ENCODE results near the gene LARGE1.

The LARGE1 gene

DNA sequence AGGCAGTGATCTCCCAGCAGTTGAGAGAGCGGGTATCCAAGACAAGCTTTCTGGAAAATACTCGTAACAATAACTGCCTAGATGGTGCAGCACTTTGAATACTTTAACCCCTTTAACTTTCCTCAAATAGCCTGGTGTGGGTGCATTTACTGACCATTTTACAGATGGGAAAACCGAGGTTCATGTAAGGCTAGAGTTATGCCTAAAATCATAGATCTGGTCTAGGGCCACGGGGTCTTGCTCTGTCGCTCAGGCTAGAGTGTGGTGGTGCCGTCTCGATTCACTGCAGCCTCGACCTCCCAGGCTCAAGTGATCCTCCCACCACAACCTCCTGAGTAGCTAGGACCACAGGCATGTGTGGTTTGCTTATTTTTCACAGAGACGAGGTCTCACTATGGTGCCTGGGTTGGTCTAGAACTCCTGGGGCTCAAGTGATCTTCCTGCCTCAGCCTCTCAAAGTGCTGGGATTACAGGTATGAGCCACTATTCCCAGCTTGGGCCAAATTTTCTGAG lies 592.9 kb downstream of the LARGE1 start:
- TF ChIP-seq, protein P1, sequence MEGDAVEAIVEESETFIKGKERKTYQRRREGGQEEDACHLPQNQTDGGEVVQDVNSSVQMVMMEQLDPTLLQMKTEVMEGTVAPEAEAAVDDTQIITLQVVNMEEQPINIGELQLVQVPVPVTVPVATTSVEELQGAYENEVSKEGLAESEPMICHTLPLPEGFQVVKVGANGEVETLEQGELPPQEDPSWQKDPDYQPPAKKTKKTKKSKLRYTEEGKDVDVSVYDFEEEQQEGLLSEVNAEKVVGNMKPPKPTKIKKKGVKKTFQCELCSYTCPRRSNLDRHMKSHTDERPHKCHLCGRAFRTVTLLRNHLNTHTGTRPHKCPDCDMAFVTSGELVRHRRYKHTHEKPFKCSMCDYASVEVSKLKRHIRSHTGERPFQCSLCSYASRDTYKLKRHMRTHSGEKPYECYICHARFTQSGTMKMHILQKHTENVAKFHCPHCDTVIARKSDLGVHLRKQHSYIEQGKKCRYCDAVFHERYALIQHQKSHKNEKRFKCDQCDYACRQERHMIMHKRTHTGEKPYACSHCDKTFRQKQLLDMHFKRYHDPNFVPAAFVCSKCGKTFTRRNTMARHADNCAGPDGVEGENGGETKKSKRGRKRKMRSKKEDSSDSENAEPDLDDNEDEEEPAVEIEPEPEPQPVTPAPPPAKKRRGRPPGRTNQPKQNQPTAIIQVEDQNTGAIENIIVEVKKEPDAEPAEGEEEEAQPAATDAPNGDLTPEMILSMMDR (IDR thresholded peaks at IDR 0.05): no peak

- TF ChIP-seq, protein P1 (IDR thresholded peaks at IDR 0.05): no peak
Measured at GRCh38 chr22:33326540-33327295, 593.6 kb downstream of the LARGE1 start.

- TF ChIP-seq, protein P1 (IDR thresholded peaks at IDR 0.05): no peak
Measured at GRCh38 chr22:33325232-33326004, 594.9 kb downstream of the LARGE1 start.

DNA sequence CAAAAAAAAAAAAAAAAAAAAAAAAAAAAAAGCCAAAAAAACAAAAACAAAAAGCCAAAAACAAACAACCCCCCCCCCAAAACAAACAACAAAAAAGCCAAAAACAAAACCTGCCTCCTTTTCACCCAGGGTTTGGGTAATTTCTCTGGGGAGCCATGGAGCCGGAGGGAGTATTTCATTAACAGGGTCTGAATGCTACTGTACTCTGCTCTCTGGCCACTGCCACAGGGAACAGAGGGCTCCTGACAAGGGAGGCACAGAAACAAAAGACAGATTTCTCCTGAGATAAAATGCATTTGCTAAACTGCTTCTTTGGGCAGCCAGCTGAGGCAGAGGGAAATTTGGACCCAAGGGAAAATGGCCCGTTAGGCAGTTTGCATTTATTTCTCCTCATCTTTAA lies 596.0 kb downstream of the LARGE1 start:
- TF ChIP-seq, protein P1 (IDR thresholded peaks at IDR 0.05): no peak

DNA sequence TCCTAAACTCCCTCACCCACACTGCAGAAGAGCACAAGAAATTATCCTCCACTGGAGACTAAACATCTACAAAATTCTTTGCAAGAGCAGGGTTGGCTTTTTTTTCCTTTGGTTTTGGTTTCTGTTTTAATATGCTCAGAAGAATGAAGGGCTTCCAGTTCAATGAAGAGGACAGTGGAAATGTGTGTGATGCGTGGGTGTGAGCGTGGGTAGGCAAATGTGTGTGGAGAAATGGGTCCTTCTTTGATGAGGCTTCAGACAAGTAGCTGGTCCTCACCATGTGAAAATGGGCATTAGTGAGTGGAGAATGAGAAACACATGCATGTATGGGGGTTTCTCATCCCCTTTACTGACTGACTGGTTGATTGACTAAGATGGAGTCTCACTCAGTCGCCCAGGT lies 598.8 kb downstream of the LARGE1 start:
- TF ChIP-seq, protein P1 (IDR thresholded peaks at IDR 0.05): no peak

GRCh38 chr22:33315954-33316353 lies 604.3 kb downstream of the LARGE1 start:
- TF ChIP-seq, protein P1 (IDR thresholded peaks at IDR 0.05): no peak

DNA sequence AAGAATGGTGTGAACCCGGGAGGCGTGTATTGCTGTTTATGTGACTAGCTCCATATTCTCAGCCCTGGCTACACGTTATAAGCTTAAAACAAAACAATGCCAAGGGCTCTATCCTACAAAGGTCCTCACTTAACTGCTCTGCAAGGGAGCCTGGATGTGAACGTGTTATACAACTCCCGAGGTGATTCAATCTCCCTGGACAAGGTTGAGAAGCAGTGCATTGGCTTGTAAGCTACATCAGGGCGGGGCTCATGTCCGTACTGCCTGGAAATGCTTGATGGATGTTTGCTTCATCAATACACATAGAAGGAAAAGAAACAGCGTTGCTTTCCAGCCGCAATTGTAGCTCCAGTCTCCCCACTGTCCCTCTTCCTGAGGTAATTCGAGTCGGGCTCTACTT lies 605.2 kb downstream of the LARGE1 start:
- TF ChIP-seq, protein P1 (IDR thresholded peaks at IDR 0.05): no peak
